Measurements from ENCODE around the gene PPP1R1C. TPM values are rescaled to one million over a fixed set of nuclear protein-coding genes. Genes with fewer than 3 reads are reported as not detected.

The PPP1R1C gene
- total RNA-seq, 3 donors from 2014 or later, result 0.75 TPM; not detected in 2

GRCh38 chr2:182050333-182051135 is 64.9 kb downstream of the PPP1R1C start:
- Histone ChIP-seq H3K36me3 (ENCODE audit: low read depth) (no peaks in the 10 kb centered on the region), H3K4me1 (ENCODE audit: low read depth) (no peaks in the 10 kb centered on the region), H3K9me3 (no peaks in the 10 kb centered on the region), H3K4me3 (no peak overlapping the region)
- intact Hi-C loops (cut with DNase I, micrococcal nuclease), result no loop called here
- TF ChIP-seq CTCF (IDR thresholded peaks at IDR 0.05), result no peak
- ATAC-seq (no peak), DNase-seq (no peak)

- Histone ChIP-seq H3K9me3 (no peaks in the 10 kb centered on the region), H3K36me3 (ENCODE audit: low read depth) (no peaks in the 10 kb centered on the region), H3K4me1 (ENCODE audit: low read depth) (no peaks in the 10 kb centered on the region), H3K4me3 (no peak overlapping the region)
- intact Hi-C loops (cut with DNase I, micrococcal nuclease), result no loop called here
- DNase-seq (no peak), ATAC-seq (no peak)
- TF ChIP-seq CTCF (IDR thresholded peaks at IDR 0.05), result no peak
These were observed 70.3 kb downstream of the PPP1R1C start for GRCh38 chr2:182055993-182056392.

GRCh38 chr2:182057002-182057401 is 71.3 kb downstream of the PPP1R1C start:
- H3K9me3 ChIP-seq, result no peaks in the 10 kb centered on the region
- H3K4me3 ChIP-seq, result no peak overlapping the region
- intact Hi-C loops (cut with DNase I, micrococcal nuclease), result no loop called here
- H3K4me1 ChIP-seq (ENCODE audit: low read depth), result no peaks in the 10 kb centered on the region
- no peak for TF ChIP-seq CTCF (IDR thresholded peaks at IDR 0.05)
- no peaks in the 10 kb centered on the region for H3K36me3 ChIP-seq (ENCODE audit: low read depth)
- no peak for DNase-seq
- no peak for ATAC-seq

- DNase-seq (no peak), ATAC-seq (no peak)
- intact Hi-C loops (cut with DNase I, micrococcal nuclease), result no loop called here
- Histone ChIP-seq H3K4me3 (no peak overlapping the region), H3K4me1 (ENCODE audit: low read depth) (peaks cover 5% of the 10 kb centered on the region), H3K36me3 (ENCODE audit: low read depth) (no peaks in the 10 kb centered on the region), H3K9me3 (no peaks in the 10 kb centered on the region)
- no peak for TF ChIP-seq CTCF (IDR thresholded peaks at IDR 0.05)
These were observed 72.4 kb downstream of the PPP1R1C start for GRCh38 chr2:182058056-182058455.

- peaks cover 5% of the 10 kb centered on the region for H3K4me1 ChIP-seq (ENCODE audit: low read depth)
- no peak for ATAC-seq
- H3K9me3 ChIP-seq, result no peaks in the 10 kb centered on the region
- TF ChIP-seq CTCF (IDR thresholded peaks at IDR 0.05), result no peak
- DNase-seq, result no peak
- intact Hi-C loops (cut with DNase I, micrococcal nuclease), result loop anchor here in 1 of 2 donors (10.0 kb wide), 1 partner anchor 107 kb away; no protein-coding TSS in a partner anchor
- no peak overlapping the region for H3K4me3 ChIP-seq
- H3K36me3 ChIP-seq (ENCODE audit: low read depth), result no peaks in the 10 kb centered on the region
These were observed 76.1 kb downstream of the PPP1R1C start for GRCh38 chr2:182061739-182062138.
